HCT116 (cell line): ENCODE data around the gene PFKFB3. TPM values are rescaled to one million over a fixed set of nuclear protein-coding genes. Genes with fewer than 3 reads are reported as not detected.

Experiments
- ATAC-seq: fragments of 200-7000 bp; cut with Tn5 transposase; 2 replicates; pipeline ENCODE4 v1.9.1; 2020; ENCODE audit warnings: mild to moderate bottlenecking, moderate library complexity
- BruUV-seq: library from RNA; stranded (reverse); fragments of 400-500 nt; replicated peaks from 2 replicates; lab custom pipeline; 2021; lab: Mats Ljungman, UMichigan
- CTCF ChIA-PET: fragments of 300-600 bp; sonication (Branson Sonifier 250); formaldehyde crosslinking; loops from one replicate; lab custom pipeline; 2021; ENCODE audit warnings: antibody characterized with exemption; lab: Charles Lee
- POLR2A ChIA-PET: fragments of 300-600, 350-600 bp; sonication (Branson Sonifier 250); formaldehyde crosslinking; loops from one replicate; lab custom pipeline; 2021; ENCODE audit warnings: antibody characterized with exemption; lab: Charles Lee
- RAD21 ChIA-PET, 2 experiments: fragments of 300-600 bp; sonication (Branson Sonifier 250); formaldehyde crosslinking; loops; one replicate each; lab custom pipeline; 2023; ENCODE audit warnings: low total read pairs in 2 of 2; ENCODE audit not compliant: uncharacterized antibody in 2 of 2, unreplicated experiment in 2 of 2, low non-redundant PET in 1 of 2; lab: Charles Lee
- DNase-seq: peaks from one replicate; pipeline ENCODE4 v3.0.0-alpha.2; 2010; ENCODE audit warnings: low read depth, low spot score
- H2AFZ ChIP-seq: fragments of 200-600 bp; shearing (Covaris generic), sonication (generic); 2 replicates; pipeline ENCODE4 v1.6.1; 2017; ENCODE audit warnings: low read depth, mixed run types, mixed read lengths, antibody characterized with exemption, low read length; ENCODE audit not compliant: poor library complexity, severe bottlenecking
- H3K27ac ChIP-seq: 2 replicates; pipeline ENCODE4 v1.5.1; 2012; ENCODE audit warnings: low read depth, low read length
- H3K27me3 ChIP-seq: fragments of 200-600 bp; sonication (generic); 2 replicates; pipeline ENCODE4 v1.6.1; 2016; ENCODE audit warnings: mixed run types, low read length, mixed read lengths; ENCODE audit not compliant: insufficient read depth
- H3K36me3 ChIP-seq, 2 experiments: fragments of 200-500 bp in 1 of 2; fragments of 200-600 bp in 1 of 2; sonication (Bioruptor generic) in 1 of 2; sonication (generic) in 1 of 2; 2 replicates each; pipeline versions ENCODE4 v1.5.1 to v1.6.1; 2014 to 2016; ENCODE audit warnings: low read length in 2 of 2, inconsistent platforms in 1 of 2, mixed read lengths in 1 of 2, mixed run types in 1 of 2; ENCODE audit not compliant: insufficient read depth in 2 of 2, control insufficient read depth in 1 of 2
- H3K4me1 ChIP-seq, 2 experiments: fragments of 200-600 bp in 1 of 2; sonication (generic) in 1 of 2; 2 replicates each; pipeline versions ENCODE4 v1.5.1 to v1.6.1; 2012 to 2017; ENCODE audit warnings: low read length in 2 of 2, inconsistent platforms in 1 of 2, mild to moderate bottlenecking in 1 of 2, mixed read lengths in 1 of 2, mixed run types in 1 of 2, moderate library complexity in 1 of 2; ENCODE audit not compliant: insufficient read depth in 2 of 2, control insufficient read depth in 1 of 2
- H3K4me2 ChIP-seq: fragments of 200-600 bp; sonication (generic); 2 replicates; pipeline ENCODE4 v1.6.1; 2017; ENCODE audit warnings: mixed run types, low read length, mixed read lengths
- H3K4me3 ChIP-seq, 2 experiments: fragments of 200-600 bp in 1 of 2; sonication (generic) in 1 of 2; replicated peaks in 1 of 2; 2 replicates each; pipeline ENCODE4 v1.5.1; 2011 to 2016; ENCODE audit warnings: low read length in 2 of 2, control low read depth in 1 of 2, low read depth in 1 of 2, mild to moderate bottlenecking in 1 of 2, mixed read lengths in 1 of 2, mixed run types in 1 of 2
- H3K79me2 ChIP-seq: fragments of 200-600 bp; sonication (generic); 2 replicates; pipeline ENCODE4 v1.6.1; 2017; ENCODE audit warnings: mild to moderate bottlenecking, mixed run types, low read length, moderate library complexity, mixed read lengths; ENCODE audit not compliant: insufficient read depth
- H3K9ac ChIP-seq: fragments of 200-600 bp; sonication (generic); 2 replicates; pipeline ENCODE4 v1.6.1; 2016; ENCODE audit warnings: low read length, mixed read lengths
- H3K9me2 ChIP-seq: fragments of 200-600 bp; sonication (generic), shearing (Covaris generic); 2 replicates; pipeline ENCODE4 v1.6.1; 2017; ENCODE audit warnings: mixed run types, mild to moderate bottlenecking, moderate library complexity; ENCODE audit not compliant: insufficient read depth
- H3K9me3 ChIP-seq, 2 experiments: fragments of 200-500 bp in 1 of 2; fragments of 200-600 bp in 1 of 2; sonication (Bioruptor generic) in 1 of 2; sonication (generic) in 1 of 2; 2 replicates each; pipeline ENCODE4 v1.6.1; 2014 to 2017; ENCODE audit warnings: low read length in 2 of 2, mixed read lengths in 2 of 2, inconsistent platforms in 1 of 2, low read depth in 1 of 2, mild to moderate bottlenecking in 1 of 2, mixed run types in 1 of 2, moderate library complexity in 1 of 2; ENCODE audit not compliant: control insufficient read depth in 1 of 2, insufficient read depth in 1 of 2
- H4K20me1 ChIP-seq: fragments of 200-600 bp; sonication (generic), shearing (Covaris generic); 2 replicates; pipeline ENCODE4 v1.6.1; 2017; ENCODE audit warnings: mixed run types, mild to moderate bottlenecking, moderate library complexity; ENCODE audit not compliant: insufficient read depth
- CEBPB ChIP-seq: IDR thresholded peaks from 2 replicates; pipeline ENCODE4 v1.6.1; 2012; ENCODE audit warnings: low read depth
- CTCF ChIP-seq, 3 experiments: fragments of 200-600 bp in 1 of 3; sonication (generic) in 1 of 3; IDR thresholded peaks in 2 of 3; conservative IDR thresholded peaks in 1 of 3; 2 replicates each; pipeline ENCODE4 v1.5.1; 2012 to 2017; ENCODE audit warnings: low read depth in 2 of 3, low read length in 2 of 3, antibody characterized with exemption in 1 of 3, borderline replicate concordance in 1 of 3, control low read depth in 1 of 3, mild to moderate bottlenecking in 1 of 3, mixed read lengths in 1 of 3, mixed run types in 1 of 3, moderate library complexity in 1 of 3; ENCODE audit not compliant: insufficient read depth in 1 of 3
- EGR1 ChIP-seq: IDR thresholded peaks from 2 replicates; pipeline ENCODE4 v1.6.1; 2012; ENCODE audit warnings: low read depth
- EZH2 ChIP-seq: fragments of 200-600 bp; sonication (generic); IDR thresholded peaks from 2 replicates; pipeline ENCODE4 v1.6.1; 2017; ENCODE audit warnings: antibody characterized with exemption, mixed run types
- EZH2phosphoT487 ChIP-seq: fragments of 200-600 bp; IDR thresholded peaks from 2 replicates; pipeline ENCODE4 v1.6.1; 2018; ENCODE audit warnings: antibody characterized with exemption, borderline replicate concordance
- POLR2A ChIP-seq: IDR thresholded peaks from 2 replicates; pipeline ENCODE4 v1.7.0; 2011; ENCODE audit warnings: borderline replicate concordance; ENCODE audit not compliant: insufficient read depth, insufficient read length; ENCODE audit errors: extremely low read depth
- RAD21 ChIP-seq: IDR thresholded peaks from 2 replicates; pipeline ENCODE4 v1.6.1; 2012; ENCODE audit warnings: low read depth, mild to moderate bottlenecking
- SP1 ChIP-seq: IDR thresholded peaks from 2 replicates; pipeline ENCODE4 v1.6.1; 2012; ENCODE audit warnings: low read depth
- SRF ChIP-seq: IDR thresholded peaks from 2 replicates; pipeline ENCODE4 v1.6.1; 2012; ENCODE audit warnings: low read depth
- TCF7L2 ChIP-seq: IDR thresholded peaks from 2 replicates; pipeline ENCODE4 v1.7.0; 2011; ENCODE audit warnings: borderline replicate concordance, inconsistent platforms; ENCODE audit not compliant: insufficient read depth, insufficient read length; ENCODE audit errors: extremely low read depth
- ZFX ChIP-seq: fragments of 450-650 bp; IDR thresholded peaks from 2 replicates; pipeline ENCODE4 v1.6.1; 2017
- ZNF274 ChIP-seq: fragments of 200-500 bp; sonication (Bioruptor generic); IDR thresholded peaks from 2 replicates; pipeline ENCODE4 v1.6.1; 2014; ENCODE audit warnings: mild to moderate bottlenecking, low read depth, low read length, inconsistent platforms
- intact Hi-C: fragments of 100-400 bp; cut with micrococcal nuclease; formaldehyde crosslinking; loops from 2 replicates; pipeline ENCODE4 v1.10.0; 2022
- total RNA-seq: library from RNA; stranded (reverse); gene quantifications from one replicate; pipeline ENCODE4 v1.2.1, GENCODE V29; 2021; ENCODE audit not compliant: unreplicated experiment
- TF ChIP-seq, protein P1 (sequence below): IDR thresholded peaks from 2 replicates; pipeline ENCODE4 v1.6.1; 2012
- TF ChIP-seq, protein P2 (sequence below): IDR thresholded peaks from 2 replicates; pipeline ENCODE4 v1.6.1; 2012; ENCODE audit warnings: low read depth
- TF ChIP-seq, protein P3 (sequence below): IDR thresholded peaks from 2 replicates; pipeline ENCODE4 v1.6.1; 2012
- TF ChIP-seq, protein P4 (sequence below): IDR thresholded peaks from 2 replicates; pipeline ENCODE4 v1.6.1; 2011; ENCODE audit warnings: mild to moderate bottlenecking, low read length, moderate library complexity; ENCODE audit not compliant: insufficient replicate concordance; ENCODE audit errors: extremely low read depth

Gene PFKFB3
- total RNA-seq, 1 experiment from 2014 or later, result 50.8 TPM

DNA sequence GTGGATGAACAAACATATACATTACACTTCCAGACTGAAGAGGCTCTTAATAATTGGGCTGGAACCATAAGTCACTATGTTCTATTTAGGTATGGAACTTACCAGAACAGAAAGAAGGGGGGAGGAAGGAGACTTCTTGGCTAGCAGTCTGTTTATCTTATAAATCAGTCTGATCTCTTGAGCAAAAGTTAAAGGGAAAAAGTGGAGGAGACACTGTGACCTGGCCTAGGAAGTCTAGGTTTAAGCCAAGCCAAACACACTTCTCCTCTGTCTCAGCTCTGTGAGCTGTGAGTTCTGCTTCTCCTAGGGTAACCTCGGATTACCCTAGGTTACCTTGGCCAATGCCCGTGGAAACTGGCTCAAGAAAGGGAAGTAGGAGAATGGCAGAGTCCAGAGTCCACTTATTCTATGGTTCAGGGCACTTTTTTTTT, 95.2 kb downstream of the PFKFB3 start:
- H3K27ac ChIP-seq, result no peak overlapping the region
- CTCF ChIA-PET, result interaction anchor here (1.1 kb wide), 1 partner anchor 104 kb away, joined by 3 read pairs; no protein-coding TSS in a partner anchor

More for the DNA sequence above, 95.2 kb downstream of the PFKFB3 start:
- Histone ChIP-seq H3K4me2 (peak overlapping the region; percentile 61), H2AFZ (no peak overlapping the region), H3K9ac (no peak overlapping the region), H4K20me1 (no peaks in the 10 kb centered on the region), H3K4me1 (peaks cover 35 to 61% of the 10 kb centered on the region in 2 experiments), H3K9me3 (no peaks in the 10 kb centered on the region), H3K36me3 (no peaks in the 10 kb centered on the region), H3K79me2 (no peaks in the 10 kb centered on the region), H3K9me2 (no peaks in the 10 kb centered on the region), H3K27me3 (no peaks in the 10 kb centered on the region), H3K4me3 (no peak overlapping the region)
- ChIA-PET POLR2A (interaction anchor here (1.3 kb wide), 1 partner anchor 95 kb away, joined by 3 read pairs; the partner anchor contains the start of gene PFKFB3), RAD21 (no interaction called here)
- DNase-seq (no peak), ATAC-seq (no peak)
- no TSS peak for BruUV-seq
- intact Hi-C loops, result no loop called here
- TF ChIP-seq, protein P1, sequence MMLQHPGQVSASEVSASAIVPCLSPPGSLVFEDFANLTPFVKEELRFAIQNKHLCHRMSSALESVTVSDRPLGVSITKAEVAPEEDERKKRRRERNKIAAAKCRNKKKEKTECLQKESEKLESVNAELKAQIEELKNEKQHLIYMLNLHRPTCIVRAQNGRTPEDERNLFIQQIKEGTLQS, result no peak
- no peak for TF ChIP-seq CTCF (IDR thresholded peaks at IDR 0.05 in 2 of 3, conservative IDR thresholded peaks at IDR 0.05 in 1 of 3; ENCODE audit: borderline replicate concordance in 1 of 3, insufficient read depth in 1 of 3, low read depth in 2 of 3, low read length in 2 of 3)
- TF ChIP-seq, protein P2, sequence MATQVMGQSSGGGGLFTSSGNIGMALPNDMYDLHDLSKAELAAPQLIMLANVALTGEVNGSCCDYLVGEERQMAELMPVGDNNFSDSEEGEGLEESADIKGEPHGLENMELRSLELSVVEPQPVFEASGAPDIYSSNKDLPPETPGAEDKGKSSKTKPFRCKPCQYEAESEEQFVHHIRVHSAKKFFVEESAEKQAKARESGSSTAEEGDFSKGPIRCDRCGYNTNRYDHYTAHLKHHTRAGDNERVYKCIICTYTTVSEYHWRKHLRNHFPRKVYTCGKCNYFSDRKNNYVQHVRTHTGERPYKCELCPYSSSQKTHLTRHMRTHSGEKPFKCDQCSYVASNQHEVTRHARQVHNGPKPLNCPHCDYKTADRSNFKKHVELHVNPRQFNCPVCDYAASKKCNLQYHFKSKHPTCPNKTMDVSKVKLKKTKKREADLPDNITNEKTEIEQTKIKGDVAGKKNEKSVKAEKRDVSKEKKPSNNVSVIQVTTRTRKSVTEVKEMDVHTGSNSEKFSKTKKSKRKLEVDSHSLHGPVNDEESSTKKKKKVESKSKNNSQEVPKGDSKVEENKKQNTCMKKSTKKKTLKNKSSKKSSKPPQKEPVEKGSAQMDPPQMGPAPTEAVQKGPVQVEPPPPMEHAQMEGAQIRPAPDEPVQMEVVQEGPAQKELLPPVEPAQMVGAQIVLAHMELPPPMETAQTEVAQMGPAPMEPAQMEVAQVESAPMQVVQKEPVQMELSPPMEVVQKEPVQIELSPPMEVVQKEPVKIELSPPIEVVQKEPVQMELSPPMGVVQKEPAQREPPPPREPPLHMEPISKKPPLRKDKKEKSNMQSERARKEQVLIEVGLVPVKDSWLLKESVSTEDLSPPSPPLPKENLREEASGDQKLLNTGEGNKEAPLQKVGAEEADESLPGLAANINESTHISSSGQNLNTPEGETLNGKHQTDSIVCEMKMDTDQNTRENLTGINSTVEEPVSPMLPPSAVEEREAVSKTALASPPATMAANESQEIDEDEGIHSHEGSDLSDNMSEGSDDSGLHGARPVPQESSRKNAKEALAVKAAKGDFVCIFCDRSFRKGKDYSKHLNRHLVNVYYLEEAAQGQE, result no peak
- TF ChIP-seq EZH2phosphoT487, result no peak
- TF ChIP-seq EGR1, result no peak
- no peak for TF ChIP-seq ZFX
- no peak for TF ChIP-seq SRF
- TF ChIP-seq TCF7L2, result no peak
- no peak for TF ChIP-seq CEBPB
- TF ChIP-seq ZNF274, result no peak
- TF ChIP-seq, protein P3, sequence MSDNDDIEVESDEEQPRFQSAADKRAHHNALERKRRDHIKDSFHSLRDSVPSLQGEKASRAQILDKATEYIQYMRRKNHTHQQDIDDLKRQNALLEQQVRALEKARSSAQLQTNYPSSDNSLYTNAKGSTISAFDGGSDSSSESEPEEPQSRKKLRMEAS, result no peak
- no peak for TF ChIP-seq POLR2A
- TF ChIP-seq SP1, result no peak
- TF ChIP-seq EZH2, result no peak
- TF ChIP-seq RAD21, result no peak
- TF ChIP-seq, protein P4, sequence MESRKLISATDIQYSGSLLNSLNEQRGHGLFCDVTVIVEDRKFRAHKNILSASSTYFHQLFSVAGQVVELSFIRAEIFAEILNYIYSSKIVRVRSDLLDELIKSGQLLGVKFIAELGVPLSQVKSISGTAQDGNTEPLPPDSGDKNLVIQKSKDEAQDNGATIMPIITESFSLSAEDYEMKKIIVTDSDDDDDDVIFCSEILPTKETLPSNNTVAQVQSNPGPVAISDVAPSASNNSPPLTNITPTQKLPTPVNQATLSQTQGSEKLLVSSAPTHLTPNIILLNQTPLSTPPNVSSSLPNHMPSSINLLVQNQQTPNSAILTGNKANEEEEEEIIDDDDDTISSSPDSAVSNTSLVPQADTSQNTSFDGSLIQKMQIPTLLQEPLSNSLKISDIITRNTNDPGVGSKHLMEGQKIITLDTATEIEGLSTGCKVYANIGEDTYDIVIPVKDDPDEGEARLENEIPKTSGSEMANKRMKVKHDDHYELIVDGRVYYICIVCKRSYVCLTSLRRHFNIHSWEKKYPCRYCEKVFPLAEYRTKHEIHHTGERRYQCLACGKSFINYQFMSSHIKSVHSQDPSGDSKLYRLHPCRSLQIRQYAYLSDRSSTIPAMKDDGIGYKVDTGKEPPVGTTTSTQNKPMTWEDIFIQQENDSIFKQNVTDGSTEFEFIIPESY, result no peak
